ENCODE data around the gene UAP1.

DNA sequence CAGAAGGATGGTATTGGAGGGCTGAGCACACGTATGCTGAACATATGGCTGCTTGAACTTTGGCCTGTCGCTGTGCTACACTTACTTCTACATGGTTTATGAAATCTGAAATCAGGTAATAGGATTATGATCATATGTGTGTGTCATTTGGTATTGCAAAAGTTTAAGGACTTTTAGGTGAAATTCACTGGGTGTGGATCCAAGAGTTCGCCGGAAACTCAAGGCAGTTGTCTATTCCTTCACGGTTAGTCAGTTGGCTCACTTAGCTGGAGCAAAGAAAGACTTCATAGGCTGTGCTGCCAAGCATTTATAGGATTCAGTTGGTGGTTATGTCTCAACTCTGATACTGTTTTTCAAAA lies 927 bp downstream of the UAP1 start:
- TF ChIP-seq, protein P1, sequence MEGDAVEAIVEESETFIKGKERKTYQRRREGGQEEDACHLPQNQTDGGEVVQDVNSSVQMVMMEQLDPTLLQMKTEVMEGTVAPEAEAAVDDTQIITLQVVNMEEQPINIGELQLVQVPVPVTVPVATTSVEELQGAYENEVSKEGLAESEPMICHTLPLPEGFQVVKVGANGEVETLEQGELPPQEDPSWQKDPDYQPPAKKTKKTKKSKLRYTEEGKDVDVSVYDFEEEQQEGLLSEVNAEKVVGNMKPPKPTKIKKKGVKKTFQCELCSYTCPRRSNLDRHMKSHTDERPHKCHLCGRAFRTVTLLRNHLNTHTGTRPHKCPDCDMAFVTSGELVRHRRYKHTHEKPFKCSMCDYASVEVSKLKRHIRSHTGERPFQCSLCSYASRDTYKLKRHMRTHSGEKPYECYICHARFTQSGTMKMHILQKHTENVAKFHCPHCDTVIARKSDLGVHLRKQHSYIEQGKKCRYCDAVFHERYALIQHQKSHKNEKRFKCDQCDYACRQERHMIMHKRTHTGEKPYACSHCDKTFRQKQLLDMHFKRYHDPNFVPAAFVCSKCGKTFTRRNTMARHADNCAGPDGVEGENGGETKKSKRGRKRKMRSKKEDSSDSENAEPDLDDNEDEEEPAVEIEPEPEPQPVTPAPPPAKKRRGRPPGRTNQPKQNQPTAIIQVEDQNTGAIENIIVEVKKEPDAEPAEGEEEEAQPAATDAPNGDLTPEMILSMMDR (IDR thresholded peaks at IDR 0.05), result no peak
- peak in 2 of 3 donors; percentile 45 to 46 for TF ChIP-seq POLR2A (IDR thresholded peaks at IDR 0.05)

Data from body of pancreas (tissue), 4 donors.